ENCODE data around the gene ANKS3.
A peak's percentile ranks its signal among the peaks of the same experiment; 100 is the strongest.

ANKS3 gene

GRCh38 chr16:4693296-4693955 is 40.6 kb downstream of the ANKS3 start, which contains the start of gene NUDT16L1:
NUDT16L1 (plus strand) TSS chr16:4693562; CDS start chr16:4693727, 165 bp downstream.
- TF ChIP-seq CTCF (conservative IDR thresholded peaks at IDR 0.05; ENCODE audit: low read depth, low read length) = no peak

GRCh38 chr16:4692460-4693295 is 41.4 kb downstream of the ANKS3 start:
- Histone ChIP-seq H3K4me2 (peak overlapping the region; percentile 75), H3K36me3 (ENCODE audit: insufficient read depth) (peaks cover 4% of the 10 kb centered on the region; the same call in 1 of the 2 replicates)

More at GRCh38 chr16:4693296-4693955, 40.6 kb downstream of the ANKS3 start, which contains the start of gene NUDT16L1:
- Histone ChIP-seq H3K27me3 (ENCODE audit: insufficient read depth, low read depth) (no peaks in the 10 kb centered on the region), H2AFZ (ENCODE audit: low read depth) (peak within 1 kb of the TSS; percentile 58), H3K36me3 (ENCODE audit: insufficient read depth) (peaks cover 4% of the 10 kb centered on the region; the same call in 1 of the 2 replicates), H4K20me1 (ENCODE audit: insufficient read depth) (no peaks in the 10 kb centered on the region), H3K79me2 (ENCODE audit: insufficient read depth, low read depth) (peaks cover 7% of the 10 kb centered on the region; the same call in 1 of the 2 replicates), H3K4me2 (peak within 1 kb of the TSS; percentile 75), H3K27ac (peak within 1 kb of the TSS; percentile 53; the same call in 1 of the 2 replicates), H3K4me3 (IDR thresholded peaks at IDR 0.05; ENCODE audit: insufficient read depth, low read depth, low read length) (no peak within 1 kb of the TSS), H3K9ac (peak within 1 kb of the TSS; percentile 82), H3K4me1 (ENCODE audit: low read depth, poor library complexity, severe bottlenecking) (peaks cover 13% of the 10 kb centered on the region)

DNA sequence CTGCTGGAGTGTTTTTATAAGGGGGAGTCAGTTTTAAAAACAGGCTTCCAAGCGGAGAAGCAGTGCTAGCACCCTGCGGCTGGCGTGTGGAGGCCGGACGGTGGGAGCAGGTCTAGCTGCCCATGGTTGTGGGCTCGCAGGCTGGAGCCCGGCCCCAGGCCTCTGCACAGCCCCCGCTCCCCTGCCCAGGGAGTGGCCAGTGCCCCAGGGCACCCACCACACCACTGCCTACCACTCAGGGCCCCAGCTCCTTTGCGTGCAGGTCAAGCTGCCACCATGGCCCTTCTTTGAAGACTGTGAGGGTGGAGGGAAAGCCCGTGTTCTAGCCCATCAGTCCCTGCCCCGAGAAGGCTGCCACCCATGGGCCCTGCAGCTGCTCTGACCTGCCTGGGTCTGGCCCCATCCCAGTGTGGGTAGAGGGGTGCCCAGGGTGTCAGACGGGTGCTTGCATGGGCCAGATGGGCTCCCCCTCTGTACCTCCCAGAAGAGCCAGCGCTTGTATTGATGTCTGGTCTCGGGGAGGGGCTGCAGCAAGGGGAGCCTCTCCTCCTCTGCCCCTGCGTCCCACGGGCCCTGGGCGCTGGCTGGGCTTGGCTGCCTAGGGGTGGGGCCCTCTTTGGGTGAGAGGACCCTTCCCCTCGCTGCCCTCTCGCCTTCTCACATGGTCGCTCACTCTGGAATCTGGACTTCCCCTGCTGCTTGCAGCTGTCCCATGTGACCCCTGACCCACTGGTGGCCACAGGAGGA is 42.2 kb downstream of the ANKS3 start:
- Histone ChIP-seq H3K9ac (no peak overlapping the region), H3K4me1 (ENCODE audit: low read depth, poor library complexity, severe bottlenecking) (peaks cover 13% of the 10 kb centered on the region), H4K20me1 (ENCODE audit: insufficient read depth) (no peaks in the 10 kb centered on the region), H3K4me2 (peak overlapping the region; percentile 75), H3K4me3 (IDR thresholded peaks at IDR 0.05; ENCODE audit: insufficient read depth, low read depth, low read length) (no peak overlapping the region), H3K27me3 (ENCODE audit: insufficient read depth, low read depth) (no peaks in the 10 kb centered on the region), H2AFZ (ENCODE audit: low read depth) (no peak overlapping the region), H3K36me3 (ENCODE audit: insufficient read depth) (peaks cover 4% of the 10 kb centered on the region; the same call in 1 of the 2 replicates), H3K79me2 (ENCODE audit: insufficient read depth, low read depth) (peaks cover 7% of the 10 kb centered on the region; the same call in 1 of the 2 replicates), H3K27ac (no peak overlapping the region)
- TF ChIP-seq CTCF (conservative IDR thresholded peaks at IDR 0.05; ENCODE audit: low read depth, low read length) = no peak

More at GRCh38 chr16:4692460-4693295, 41.4 kb downstream of the ANKS3 start:
- H3K4me3 ChIP-seq (IDR thresholded peaks at IDR 0.05; ENCODE audit: insufficient read depth, low read depth, low read length) = no peak overlapping the region
- H3K4me1 ChIP-seq (ENCODE audit: low read depth, poor library complexity, severe bottlenecking) = peaks cover 13% of the 10 kb centered on the region
- no peak overlapping the region for H3K27ac ChIP-seq
- peaks cover 7% of the 10 kb centered on the region; the same call in 1 of the 2 replicates for H3K79me2 ChIP-seq (ENCODE audit: insufficient read depth, low read depth)
- peak overlapping the region; percentile 82; the same call in 1 of the 2 replicates for H3K9ac ChIP-seq
- no peaks in the 10 kb centered on the region for H3K27me3 ChIP-seq (ENCODE audit: insufficient read depth, low read depth)
- no peak for TF ChIP-seq CTCF (conservative IDR thresholded peaks at IDR 0.05; ENCODE audit: low read depth, low read length)
- H4K20me1 ChIP-seq (ENCODE audit: insufficient read depth) = no peaks in the 10 kb centered on the region
- peak overlapping the region; percentile 58 for H2AFZ ChIP-seq (ENCODE audit: low read depth)
